ENCODE data around the gene SPATS2L. TPM values are rescaled to one million over a fixed set of nuclear protein-coding genes. Genes with fewer than 3 reads are reported as not detected.
A peak's percentile ranks its signal among the peaks of the same experiment; 100 is the strongest.

The SPATS2L gene
- total RNA-seq, 1 experiment from 2014 or later, result 58.3 TPM

DNA sequence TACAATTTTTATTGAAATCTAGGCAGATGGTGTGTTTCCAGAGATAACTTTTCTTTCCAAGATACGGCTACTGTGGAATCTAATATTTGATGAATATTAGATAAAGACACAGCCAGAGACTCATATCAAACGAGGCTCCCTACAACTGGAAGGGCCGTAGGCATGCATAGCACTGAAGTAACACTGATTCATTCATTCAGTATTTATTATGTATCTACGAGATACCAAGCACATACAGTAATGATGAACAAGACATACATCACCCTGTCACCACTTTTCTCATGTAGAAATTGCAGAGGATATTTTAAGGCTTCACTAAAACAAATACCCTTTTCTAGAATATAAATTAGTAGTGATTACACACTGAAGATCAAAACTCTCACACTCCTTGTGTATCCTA is 128.9 kb downstream of the SPATS2L start:
- peak; percentile 16 for DNase-seq (ENCODE audit: extremely low read depth, low read depth)

DNA sequence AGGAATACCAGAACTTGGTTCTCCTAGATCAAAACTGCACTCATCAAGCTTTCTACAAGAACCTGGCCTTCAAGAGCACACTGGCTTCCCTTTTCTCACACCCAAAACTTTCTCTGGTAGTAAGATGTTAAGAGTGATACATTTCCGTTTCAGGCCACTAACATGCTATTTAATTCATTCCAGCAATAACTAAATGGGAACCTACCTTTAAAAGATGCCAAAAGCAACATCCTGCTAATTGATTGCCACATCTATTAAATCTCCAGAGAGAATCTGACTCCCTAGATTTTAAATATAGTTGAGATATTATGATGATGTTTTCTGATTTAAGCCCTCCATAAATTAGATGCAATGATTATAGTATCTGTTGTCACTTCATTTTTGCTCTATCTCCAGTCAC is 131.8 kb downstream of the SPATS2L start:
- DNase-seq (ENCODE audit: extremely low read depth, low read depth), result no peak

DNA sequence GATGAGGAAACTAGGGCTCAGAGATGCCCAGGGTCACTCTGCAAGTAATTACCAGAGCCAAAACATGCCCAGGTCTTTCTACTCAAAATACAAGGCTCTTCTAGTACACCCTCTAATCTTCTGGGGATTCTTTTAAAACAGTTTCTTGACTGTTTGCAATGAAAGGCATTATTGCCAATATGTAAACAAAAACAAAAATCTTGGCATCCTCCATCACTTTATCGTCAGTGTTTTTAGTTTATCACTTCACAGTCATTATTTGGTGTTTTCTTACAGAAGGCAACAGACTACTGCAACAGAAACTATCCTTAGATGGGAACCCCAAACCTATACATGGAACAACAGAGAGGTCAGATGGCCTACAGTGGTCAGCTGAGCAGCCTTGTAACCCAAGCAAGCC is 132.4 kb downstream of the SPATS2L start:
- no peak for DNase-seq (ENCODE audit: extremely low read depth, low read depth)

DNA sequence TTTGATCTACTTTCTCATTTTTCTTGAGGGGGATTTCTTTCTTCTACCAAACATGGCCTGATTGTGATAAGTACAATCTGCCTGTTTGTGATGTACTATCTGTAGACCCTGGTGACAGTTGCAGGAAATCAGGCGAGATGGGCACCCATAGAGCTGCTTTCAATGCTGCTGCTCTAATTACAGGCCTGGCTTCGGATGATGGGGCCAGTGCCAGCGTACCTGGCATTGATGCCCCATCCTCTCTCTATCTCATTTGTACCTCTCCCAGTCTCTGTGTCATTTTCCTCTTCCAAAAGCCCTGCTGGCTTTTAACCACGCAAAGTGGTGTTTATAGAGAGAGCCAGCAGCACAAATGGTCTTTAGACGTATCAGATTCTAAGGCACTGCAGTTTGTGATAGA is 133.5 kb downstream of the SPATS2L start:
- DNase-seq (ENCODE audit: extremely low read depth, low read depth), result no peak

DNA sequence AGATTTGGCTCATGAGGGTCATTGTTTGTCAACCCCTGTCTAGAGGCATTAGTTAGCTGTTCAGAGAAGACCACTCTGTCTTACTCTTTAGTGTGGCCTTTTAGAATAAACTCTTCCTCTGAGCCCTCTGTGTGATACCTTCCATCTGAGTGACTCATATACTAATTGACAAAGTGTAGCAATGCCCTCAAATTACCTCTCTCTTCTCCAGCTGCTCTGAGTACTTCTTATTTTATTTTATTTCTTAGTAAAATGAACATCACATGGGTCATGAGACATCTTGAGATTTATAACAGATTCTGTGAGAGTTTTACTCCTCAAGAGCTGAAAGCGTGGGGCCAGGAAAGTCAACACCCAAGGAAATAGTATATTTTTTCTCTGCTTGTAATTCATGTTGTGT is 136.0 kb downstream of the SPATS2L start:
- DNase-seq (ENCODE audit: extremely low read depth, low read depth), result no peak

DNA sequence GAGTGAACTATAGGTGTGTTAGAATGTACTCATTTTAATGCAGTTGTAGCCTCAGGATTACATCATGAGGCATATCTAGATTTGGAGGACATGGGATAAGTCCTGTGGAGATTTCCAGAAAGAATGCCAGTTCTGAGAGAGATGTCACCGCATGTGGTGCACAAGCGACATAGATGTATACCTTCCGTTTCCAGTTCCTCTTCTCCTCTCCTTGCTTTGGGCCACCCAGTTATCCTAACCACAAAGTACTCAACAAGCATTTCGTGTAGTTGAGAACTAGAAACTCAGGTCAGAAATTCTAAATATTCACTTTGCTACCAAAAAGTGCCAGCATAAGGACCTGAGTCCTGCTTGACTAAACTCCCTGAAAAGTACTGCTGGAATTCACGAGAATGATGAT is 136.9 kb downstream of the SPATS2L start:
- DNase-seq (ENCODE audit: extremely low read depth, low read depth), result no peak

DNA sequence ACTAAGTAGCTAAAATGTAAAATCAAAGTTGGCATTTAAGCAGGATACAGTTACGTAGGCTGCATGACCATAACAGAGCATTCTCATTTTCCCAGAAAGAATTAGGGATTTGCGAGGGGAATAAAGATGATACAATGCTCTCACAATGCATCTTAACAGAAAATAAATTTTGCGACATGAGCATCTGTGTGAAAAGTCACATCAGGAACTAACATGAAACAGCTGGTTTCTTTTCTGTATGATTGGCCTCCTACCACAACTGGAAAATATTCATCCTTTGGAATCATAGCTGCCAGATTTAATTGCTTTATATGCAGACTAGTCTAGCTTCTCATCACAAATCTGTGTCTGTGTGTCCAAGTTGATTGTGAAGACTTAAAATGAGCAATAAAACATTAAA is 137.4 kb downstream of the SPATS2L start:
- DNase-seq (ENCODE audit: extremely low read depth, low read depth), result no peak

DNA sequence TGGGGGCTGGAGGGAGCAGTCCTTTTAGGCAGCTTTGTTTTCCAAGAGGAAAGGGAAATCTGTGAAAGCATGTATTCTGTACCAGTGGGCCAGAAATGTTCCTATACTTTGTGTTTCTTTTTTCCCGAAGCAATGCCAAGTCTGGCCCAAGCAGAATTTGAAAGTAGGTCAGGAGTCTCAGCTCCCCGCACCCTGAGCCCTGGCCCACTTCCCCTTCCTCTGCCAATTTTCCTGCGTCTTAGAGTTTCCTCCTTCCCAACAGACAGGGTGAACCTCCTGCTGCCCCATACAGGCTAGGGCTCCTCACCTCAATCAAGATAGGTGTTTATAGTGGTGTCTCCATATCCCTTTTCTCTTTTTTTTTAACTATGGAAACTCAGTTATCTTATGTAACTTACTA is 138.0 kb downstream of the SPATS2L start:
- DNase-seq (ENCODE audit: extremely low read depth, low read depth), result no peak

DNA sequence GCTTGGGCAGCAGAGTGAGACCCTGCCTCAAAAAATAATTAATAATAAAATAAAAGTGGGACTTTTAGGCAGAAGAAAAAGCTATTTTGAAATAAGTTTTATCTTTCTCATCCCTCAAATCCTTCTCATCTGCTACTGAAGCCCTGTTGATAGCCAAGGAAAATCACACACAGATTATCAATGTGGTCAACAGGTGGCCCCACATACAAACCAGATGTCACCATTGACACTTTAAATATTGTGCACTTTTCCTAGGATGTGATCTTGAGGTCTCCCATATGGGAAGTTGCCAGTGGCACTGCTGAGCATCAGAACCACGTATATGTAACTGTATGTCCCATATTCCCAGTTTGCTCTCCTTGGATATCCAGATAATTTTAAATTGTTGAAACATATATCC is 138.8 kb downstream of the SPATS2L start:
- DNase-seq (ENCODE audit: extremely low read depth, low read depth), result no peak

DNA sequence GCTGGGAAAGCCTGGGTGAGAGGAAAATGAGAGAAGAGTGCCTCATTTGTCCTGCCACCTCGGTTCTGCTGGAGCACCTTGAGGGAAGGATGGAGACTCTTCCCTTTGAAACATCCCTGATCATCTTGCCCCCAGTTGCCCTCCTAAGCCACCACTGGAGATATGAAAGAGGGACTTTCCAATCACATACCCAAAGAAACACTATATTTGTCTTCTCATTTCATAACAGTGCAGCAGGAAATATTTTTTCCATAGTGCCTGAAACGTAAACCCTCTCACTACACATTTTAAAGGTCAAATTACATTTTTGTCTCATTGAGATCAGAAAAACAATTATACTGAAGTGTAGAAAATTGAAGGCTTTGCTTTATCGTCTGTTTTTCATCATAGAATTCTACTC is 140.1 kb downstream of the SPATS2L start:
- DNase-seq (ENCODE audit: extremely low read depth, low read depth), result no peak

DNA sequence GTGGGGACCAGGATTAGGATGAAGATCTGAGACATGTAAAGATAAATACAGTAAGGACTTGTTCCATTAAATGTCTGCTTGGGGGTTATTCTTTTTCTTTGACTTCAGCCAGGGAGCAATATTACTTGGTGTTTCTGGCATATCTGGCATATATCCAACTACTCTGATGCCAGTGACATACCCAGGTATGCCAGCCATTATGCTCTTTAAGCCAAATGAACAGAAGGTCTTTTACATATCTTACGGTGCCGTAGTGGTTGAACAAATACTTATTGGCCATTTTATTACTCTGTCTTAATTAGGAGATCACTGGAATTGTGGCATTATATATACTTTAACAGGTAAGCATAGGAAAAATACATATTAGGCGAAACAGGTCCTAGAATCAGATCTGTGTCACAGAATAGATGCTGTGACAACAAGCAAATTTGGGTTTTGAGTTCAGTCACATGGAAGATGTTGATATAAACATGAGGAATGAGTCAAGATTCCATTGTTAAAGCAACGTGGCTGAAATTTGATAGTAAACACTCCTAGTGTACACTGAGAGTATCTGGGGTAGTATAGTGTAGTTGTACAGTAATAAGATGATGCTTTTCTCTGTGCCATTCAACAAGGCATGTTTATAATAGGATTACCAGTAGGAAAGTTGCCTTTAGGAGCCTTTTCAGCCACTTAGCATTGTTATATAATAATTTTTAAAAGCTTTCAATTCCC is 140.8 kb downstream of the SPATS2L start:
- DNase-seq (ENCODE audit: extremely low read depth, low read depth), result no peak

DNA sequence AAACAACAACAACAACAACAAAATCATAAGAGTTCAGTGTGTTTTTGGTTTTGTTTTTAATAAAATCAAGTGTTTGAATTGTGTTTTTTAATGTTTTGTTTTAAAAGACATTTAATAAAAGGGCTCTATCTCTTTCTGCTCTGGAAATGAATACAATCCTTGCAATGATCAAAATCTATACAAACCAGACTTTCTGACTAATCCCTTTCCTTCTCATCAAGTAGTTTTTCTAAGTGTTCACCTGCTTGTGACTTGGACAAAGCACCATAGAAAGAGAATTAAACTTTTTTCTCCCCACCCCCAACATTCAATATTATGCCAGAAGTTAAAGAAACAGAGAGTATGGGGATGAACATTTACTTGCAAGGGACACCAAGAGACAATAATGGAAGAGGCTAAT is 142.0 kb downstream of the SPATS2L start:
- DNase-seq (ENCODE audit: extremely low read depth, low read depth), result no peak

DNA sequence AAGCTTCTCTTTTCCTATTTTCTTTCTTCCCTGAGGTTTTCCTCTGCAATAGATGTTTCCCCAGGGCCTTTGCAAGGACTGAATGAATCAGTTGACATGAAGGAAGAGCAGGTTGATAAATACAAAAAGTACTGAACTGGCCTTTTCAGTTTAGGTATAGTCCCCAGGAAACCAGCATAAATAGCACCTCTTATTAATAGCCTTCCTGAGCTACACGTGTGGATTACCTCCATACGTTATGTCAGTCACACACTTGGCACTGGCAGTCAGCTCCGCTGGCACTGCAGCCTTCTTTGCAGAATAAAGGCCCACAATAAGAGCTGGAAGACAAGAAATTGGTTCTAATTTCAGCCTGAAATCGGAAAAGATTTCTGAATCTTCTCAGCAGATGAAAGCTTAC is 142.7 kb downstream of the SPATS2L start:
- DNase-seq (ENCODE audit: extremely low read depth, low read depth), result no peak

DNA sequence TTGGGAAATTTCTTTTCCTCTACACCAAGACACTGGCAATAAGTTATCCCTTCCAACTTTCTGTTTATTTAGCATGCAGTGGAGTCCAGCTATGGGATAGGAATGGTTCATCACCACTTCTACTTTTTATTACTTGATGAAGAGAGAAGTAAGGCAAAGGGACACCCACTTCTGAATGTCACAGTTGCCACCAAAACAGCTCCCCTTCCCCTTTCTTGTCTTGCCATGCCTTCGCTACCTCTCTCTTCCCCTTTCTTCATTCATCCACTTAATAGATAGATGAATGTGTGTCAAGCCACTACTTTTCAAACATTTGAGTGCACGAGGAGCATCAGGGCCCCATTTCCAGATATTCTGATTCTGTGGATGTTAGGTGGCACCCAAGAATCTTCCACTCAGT is 143.8 kb downstream of the SPATS2L start:
- DNase-seq (ENCODE audit: extremely low read depth, low read depth), result no peak

DNA sequence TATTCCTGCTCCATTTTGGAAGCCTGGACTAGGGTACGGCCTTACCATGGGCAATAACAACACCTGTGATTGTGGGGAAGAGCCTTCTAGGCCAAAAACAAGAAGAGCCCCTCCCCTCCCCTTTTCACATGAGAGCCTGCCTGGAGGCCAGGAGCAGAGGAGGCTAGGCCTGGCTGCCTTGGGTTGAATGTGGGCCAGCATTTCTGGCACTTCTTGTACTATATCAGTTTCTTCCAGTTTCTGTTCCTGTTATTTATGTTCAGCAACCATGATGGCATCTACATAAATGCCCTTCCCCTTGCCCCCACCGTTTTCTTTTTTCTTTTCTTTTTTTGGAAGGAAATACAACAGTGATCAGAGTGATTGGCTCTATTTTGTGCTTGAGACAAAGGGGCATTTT is 145.0 kb downstream of the SPATS2L start:
- no peak for DNase-seq (ENCODE audit: extremely low read depth, low read depth)

DNA sequence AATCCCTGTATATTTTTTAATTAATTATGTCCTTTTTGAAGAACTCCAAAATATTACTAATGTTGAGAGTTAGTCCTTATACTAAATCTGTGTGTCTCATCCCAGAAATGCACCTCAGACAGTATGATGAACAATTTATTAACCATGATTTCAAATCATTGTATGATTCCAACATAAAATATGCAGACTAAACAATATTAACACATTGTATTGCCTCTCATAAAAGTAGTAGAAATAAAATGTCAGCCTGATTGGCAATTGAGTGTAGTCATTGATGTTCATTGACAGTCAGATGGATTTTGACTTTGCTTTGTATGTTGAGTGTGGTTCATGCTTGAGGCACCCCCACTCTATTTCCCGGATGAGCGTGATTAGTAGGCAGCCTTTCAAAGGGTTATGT is 145.9 kb downstream of the SPATS2L start:
- DNase-seq (ENCODE audit: extremely low read depth, low read depth), result no peak

DNA sequence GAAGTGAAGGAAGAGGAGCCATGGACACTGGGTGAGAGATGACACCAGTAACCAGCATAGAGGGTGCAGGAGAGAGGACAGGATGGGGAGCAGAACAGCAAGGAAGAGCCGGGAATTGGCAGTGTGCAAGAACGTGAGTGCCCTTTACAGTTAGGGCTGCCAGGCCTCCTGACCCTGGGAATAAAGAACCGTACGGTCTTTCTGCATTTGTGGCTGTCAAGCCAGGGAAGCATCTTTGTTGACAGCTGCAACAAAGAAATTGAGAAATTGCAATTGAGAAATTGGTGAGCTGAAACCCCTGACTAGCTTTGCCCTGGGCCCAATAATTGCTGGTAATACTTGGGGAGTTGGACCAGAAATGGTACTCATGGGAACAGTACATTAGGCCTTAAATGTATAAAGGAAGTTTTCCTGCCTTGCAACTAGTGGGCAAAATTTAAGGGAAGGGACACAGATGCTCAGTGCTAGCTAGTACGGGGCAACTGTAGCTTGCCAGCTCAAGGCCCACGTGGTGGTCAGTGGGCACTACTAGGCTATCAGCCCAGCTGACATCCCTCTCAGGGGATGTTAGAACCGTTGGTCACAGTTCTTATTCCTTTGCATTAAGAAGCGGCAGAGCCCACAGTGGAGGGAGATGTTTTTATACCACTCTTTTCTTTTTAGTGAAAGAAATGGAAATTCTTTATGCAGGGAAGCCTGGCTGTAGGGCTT is 146.8 kb downstream of the SPATS2L start:
- DNase-seq (ENCODE audit: extremely low read depth, low read depth), result no peak

DNA sequence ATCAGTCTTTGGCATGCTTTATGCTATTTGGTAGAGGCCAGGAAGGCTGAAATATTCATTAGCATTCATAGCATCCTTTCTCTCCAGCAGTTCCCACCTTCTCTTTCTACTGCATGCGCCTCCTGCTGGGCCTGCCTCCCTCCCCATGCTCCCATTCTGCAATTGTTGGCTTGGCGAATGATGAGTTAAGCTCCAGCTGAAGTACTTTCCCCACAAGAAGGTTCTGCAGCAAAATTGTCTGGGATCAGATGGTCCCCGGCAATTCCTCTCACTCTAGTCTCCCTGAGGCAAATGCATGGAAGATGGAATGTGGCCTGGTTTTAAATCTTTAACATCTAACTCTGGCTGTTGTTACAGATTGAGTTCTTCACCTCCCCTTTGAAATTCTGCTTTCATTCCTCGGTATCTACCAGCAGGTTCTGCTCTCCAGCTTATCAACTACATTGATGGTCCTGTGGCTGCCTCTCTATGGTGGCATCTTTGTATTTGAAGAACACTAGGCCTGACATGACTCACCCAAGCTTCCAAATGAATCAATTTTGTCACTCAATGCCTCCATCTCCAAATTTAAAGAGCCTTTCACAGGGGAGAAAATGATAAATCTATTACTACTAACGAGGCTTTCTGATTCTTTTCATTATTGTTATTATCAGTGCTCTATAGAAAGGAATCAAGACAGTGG is 147.5 kb downstream of the SPATS2L start:
- no peak for DNase-seq (ENCODE audit: extremely low read depth, low read depth)

DNA sequence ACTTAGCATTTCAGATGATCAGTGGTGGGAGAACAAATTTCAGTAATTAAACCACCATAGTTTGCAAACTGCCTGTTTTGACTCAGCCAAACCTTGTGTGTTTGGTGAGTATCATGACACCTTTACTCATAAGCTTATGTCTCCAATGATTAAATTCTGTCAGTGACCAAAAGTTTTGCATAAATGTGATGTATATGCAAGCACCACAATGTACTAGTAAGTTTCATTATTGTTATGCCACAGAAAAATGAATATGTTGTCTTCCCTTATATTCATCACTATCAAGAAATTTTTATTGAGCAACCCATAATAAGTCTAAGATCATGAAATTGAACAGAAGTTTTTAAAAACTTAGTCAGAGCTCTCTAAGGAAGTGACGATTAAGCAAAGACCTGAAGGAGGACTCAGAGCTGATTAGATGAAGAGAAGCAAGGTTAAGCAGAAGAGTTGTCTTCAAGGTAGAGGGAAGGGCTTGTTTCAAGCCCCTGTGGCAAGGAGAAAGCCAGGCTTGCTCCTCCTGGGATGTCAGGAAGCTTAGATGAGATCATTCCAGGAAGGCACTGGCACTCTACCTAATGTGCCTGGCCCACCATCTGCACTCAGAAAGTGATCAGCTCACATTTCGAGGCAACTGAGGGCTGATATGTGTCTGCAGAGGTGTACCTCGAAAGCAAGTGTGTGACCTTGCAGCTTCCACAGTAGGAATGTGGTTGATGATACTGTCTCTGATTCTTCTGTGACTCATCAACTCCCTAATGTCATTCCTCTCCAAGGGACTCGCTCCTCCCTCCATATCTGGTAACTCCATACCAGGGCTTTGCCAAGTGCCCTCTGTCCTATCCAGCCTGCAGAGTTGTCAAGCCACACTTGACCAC is 148.7 kb downstream of the SPATS2L start:
- no peak for DNase-seq (ENCODE audit: extremely low read depth, low read depth)

DNA sequence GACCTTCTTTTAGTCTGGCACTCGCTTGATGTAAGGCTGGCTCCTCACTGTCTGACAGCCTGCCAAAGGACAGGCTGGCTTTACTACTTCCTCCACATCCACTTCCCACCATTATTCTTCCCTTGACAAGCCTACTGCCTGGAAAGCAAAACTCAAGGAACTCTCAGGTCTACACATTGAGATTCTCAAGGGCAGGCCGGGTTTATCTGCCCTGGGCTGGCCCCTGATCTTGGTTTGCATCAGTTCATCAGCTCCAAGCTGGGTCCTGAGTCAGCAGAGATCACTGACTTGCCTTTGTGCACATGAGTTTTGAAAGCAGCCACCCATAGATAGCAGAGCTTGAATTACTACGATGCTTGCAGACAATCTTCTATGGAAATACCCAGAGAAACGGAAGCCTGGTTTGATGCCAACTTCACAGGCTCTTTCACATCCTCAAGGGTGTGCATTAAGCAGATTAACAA is 149.5 kb downstream of the SPATS2L start:
- DNase-seq (ENCODE audit: extremely low read depth, low read depth), result no peak

DNA sequence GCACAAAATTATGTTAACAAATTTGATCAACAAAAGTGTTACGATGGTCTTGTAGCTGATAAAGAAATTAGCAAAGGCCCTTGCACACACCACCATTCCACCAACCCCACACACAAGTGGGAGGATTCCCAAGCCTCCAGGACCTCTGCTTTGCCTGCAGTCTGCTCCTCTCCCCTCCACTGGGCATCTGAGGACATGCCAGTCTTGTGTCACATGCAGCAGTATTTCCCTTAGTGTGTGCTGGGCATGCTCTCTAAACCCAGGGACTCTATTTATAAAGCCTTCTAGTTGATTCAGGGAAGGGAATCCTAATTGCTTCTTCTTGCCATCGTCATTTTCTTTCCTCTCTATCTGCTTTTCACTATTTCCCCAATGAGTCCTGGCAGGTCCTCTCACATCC is 150.1 kb downstream of the SPATS2L start:
- no peak for DNase-seq (ENCODE audit: extremely low read depth, low read depth)
